GM23248 (cell line): ENCODE measurements around the gene CAMTA1.

Source experiments
- EZH2 ChIP-seq: fragments of 200-600 bp; sonication (generic); IDR thresholded peaks from 2 replicates; pipeline ENCODE4 v1.6.1; 2018; ENCODE audit warnings: antibody characterized with exemption, mild to moderate bottlenecking; ENCODE audit not compliant: insufficient read depth, poor library complexity, severe bottlenecking
- EZH2phosphoT487 ChIP-seq: fragments of 200-600 bp; sonication (generic); IDR thresholded peaks from 2 replicates; pipeline ENCODE4 v1.6.1; 2018; ENCODE audit warnings: antibody characterized with exemption, moderate library complexity, mild to moderate bottlenecking, low read depth; ENCODE audit not compliant: insufficient read depth

GRCh38 chr1:7539769-7540175 lies 754.5 kb downstream of the CAMTA1 start:
- TF ChIP-seq EZH2 = no peak
- no peak for TF ChIP-seq EZH2phosphoT487
